Heart left ventricle (tissue), 13 donors: ENCODE data around the gene CAPN9.

Experiments
- CTCF ChIP-seq, 12 donors: fragments of 200-600 bp; sonication (generic) in 4 of 12; IDR thresholded peaks; one replicate each; pipeline versions ENCODE4 v1.5.0 to v1.8.0; 2018 to 2022; ENCODE audit warnings: antibody characterized with exemption in 12 of 12, mild to moderate bottlenecking in 5 of 12
- POLR2A ChIP-seq, 2 donors: fragments of 450-650 bp; IDR thresholded peaks; one replicate each; pipeline ENCODE4 v1.6.1; 2017; ENCODE audit warnings: antibody characterized with exemption in 2 of 2, mild to moderate bottlenecking in 2 of 2, moderate library complexity in 2 of 2
- donor health status: ischemic (EF 13 %, LVEDD 7.1; RV severe dilation, severe dysfunction).
- donor health status: DM: no; HTN: yes; CAD: no.
- donor health status: DM: no; HTN: no; CAD: no.
- donor health status: ischemic (EF 25% LVEDD 6.9; RV normal size, moderate dysfunction).
- donor health status: ischemic (EF 25% LVEDD 5.7; RV mildly dilated, moderate dysfunction).
- donor health status: ischemic (EF 35%, LVEDD 5.7; RV mildly dilated, moderate dysfunction).
- donor health status: nonischemic (EF 11% LVEDD 7.7; RV severe dilation, severe dysfunction).
- donor health status: DM: yes; HTN: yes; CAD: no.
- donor health status: PGD.
- donor health status: ischemic (EF 29% LVEDD 5.4; RV normal size, mild dysfunction).
- donor health status: nonischemic (EF 23%, LVEDD 6.1; RV moderate dilation, normal function).

GRCh38 chr1:230818367-230818766, 71.2 kb downstream of the CAPN9 start:
- no peak for TF ChIP-seq POLR2A (IDR thresholded peaks at IDR 0.05)
- no peak for TF ChIP-seq CTCF (IDR thresholded peaks at IDR 0.05)
